ENCODE measurements around the gene CDH13.

Gene CDH13

DNA sequence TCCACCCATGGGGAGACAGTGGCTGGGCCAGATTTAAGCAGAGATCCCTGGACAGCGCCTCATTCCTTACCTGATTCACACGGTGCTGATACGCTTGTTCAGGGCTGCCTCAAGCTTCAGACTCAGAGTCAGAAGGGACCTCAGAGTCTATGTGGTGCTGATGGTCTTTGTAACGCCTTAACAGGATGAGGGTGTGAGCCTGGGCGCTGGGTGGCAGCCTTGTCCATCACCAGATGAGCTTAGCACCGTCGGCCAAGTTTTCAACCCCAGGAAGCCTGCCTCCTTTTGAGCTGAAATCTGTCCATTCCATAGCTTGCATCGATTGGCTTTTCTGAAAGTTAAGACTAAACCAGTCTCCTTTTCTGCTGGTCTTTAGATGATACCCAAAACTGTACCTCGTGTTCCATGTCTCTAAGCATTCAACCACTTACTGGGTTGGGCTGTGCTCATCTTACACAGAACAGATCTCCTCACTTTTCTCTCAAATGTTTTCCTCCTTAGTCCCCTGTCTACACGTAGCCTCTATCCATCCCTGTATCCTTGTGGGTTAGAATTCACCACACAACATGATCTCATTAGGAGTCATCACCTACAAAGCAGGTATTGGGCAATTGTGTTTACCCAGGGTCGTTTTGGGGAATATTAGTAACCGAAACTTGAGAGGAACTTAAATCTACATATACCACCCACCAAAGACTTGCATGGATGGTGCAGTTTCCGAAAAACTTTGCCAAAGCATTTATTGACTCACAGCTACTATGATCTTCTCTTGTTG is 573.4 kb downstream of the CDH13 start:
- peak; percentile 30 for DNase-seq

DNA sequence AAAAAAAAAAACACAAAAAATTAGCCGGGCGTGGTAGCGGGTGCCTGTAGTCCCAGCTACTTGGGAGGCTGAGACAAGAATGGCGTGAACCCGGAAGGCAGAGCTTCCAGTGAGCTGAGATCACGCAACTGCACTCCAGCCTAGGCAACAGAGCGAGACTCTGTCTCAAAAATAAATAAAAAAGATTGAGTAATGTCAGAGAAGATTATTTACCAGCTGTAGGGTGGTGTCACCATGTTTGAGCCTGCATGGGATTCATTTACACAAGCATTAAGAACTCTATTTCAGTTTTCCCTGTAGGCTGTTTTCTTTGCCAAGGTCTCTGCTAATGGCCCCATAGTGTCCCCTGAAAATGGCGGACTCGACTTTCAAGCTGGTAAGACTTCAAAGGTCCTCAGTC is 575.0 kb downstream of the CDH13 start:
- no peak for DNase-seq

DNA sequence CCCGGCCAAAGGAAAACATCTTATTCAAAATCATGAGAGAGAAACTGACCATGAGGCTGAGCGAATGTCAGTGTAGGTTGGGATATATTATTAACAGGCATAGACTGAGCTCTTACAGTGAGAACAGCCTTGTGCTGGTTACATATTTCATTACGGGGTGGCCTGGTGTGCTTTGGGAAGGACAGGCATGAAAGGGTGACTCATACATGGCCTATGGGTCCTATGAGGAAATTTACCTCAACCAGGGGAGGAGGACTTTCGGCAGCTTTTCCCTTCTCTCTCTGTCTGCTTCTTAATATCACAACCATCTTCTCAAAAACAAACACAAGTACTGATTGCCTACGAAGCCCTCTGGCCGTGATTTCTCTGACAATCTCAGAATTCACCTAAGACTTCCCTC is 579.1 kb downstream of the CDH13 start:
- no peak for DNase-seq

DNA sequence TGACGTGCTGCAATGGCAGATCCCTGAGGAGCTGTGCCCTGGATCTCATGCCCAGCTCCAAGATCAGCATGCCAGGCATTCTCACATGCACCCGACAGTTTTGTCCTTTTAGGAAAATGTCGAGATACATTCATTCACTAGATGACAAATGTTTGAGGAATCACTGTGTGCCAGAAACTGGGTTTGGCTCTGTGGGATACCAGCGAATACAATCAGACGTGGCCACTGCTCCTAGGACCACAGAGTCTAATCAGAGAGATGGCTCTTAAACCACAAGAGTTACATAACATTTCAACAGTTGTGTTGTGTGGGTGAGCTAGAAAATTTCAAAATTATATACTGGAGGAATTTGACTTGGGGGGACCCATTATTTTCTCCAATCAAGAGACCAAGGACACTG is 579.7 kb downstream of the CDH13 start:
- DNase-seq, result no peak

DNA sequence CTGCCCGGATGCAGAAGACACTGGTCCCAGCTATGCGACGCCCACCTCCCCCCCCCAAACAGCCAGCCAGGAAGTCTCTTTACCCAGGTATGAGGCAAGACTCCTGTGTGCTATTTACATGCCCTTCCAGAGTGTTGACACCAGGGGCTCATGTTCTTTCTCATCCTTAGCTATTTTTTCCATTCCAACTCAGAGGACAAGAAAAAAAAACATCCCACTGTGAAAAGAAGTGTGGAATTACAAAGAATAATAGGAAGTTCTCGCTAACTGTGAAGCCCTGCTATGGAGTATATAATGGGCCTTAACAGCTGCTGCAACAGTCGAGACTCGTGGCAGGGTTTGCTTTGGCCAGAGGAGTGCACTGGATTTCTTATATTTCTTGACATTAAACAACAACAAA is 584.9 kb downstream of the CDH13 start:
- DNase-seq, result no peak

DNA sequence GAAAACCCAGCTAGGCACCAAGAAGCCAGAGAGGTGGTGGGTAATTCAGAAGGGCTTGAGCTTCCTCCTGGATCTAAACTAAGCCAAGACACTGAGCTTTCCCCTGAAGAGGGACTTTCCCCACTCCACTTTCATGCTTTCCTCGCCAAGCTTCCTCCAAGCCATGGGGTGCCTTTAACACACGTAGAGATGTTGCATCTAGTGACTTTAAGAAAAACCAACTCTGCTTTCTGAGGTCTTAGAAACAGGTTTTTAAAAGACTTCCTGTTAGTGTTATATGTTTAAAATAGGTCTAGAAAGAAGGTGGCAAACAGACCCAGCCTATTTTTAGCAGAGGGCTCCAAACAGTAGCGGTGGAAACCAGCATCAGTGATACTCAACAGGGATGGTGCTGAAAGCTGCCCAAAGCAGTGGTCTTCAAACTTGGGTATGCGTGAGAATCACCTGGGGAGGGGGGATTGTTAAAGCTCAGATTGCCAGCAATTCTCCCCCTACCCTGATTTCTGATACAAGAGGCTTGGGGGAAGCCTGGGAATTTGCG is 585.6 kb downstream of the CDH13 start:
- DNase-seq, result no peak

DNA sequence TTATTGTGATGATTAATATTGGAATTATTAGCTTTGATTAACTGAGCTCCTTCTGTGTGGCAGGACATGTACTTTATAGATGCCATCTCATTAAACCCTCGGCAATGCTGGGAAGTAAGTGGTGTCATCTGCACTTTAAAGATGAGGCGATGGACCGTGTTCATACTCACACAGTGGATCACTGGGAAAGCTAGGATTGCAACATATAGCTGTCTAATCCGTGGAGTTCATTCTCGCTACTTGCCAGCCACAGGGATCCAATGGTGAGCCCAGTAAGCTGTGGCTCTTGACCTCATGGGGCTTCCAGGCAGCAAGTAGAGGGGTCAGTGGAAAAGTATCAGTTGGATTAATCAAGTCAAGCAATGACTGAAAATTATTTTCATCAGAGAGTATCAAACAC is 587.9 kb downstream of the CDH13 start:
- no peak for DNase-seq

DNA sequence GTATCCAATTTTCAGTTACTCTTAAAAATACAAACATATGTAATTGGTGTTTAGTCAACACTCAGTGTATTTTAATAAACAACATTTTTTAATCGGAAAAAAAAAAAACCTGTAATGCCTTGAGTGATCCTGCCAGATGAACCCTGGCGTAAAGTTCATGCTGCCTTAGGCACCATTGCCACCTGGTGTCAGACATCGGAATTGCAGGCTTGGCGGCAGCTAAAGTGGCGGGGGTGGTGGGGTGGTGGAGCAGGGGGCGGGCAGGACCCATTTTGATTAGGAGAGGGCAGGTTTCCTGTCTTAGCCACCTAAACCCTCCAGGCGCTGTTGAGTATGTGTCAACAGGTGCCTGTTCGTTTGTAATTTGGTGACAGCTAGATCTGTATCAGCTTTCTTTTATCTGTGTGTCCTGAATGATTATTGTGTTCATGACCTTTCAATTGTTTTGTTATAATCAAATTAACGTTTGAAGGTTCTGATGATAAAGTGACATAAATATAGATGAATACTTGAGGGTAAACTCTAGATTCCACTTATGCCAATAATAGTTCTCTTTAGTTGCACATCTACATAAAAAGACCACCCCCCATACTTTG is 588.7 kb downstream of the CDH13 start:
- DNase-seq, result peak; percentile 47

DNA sequence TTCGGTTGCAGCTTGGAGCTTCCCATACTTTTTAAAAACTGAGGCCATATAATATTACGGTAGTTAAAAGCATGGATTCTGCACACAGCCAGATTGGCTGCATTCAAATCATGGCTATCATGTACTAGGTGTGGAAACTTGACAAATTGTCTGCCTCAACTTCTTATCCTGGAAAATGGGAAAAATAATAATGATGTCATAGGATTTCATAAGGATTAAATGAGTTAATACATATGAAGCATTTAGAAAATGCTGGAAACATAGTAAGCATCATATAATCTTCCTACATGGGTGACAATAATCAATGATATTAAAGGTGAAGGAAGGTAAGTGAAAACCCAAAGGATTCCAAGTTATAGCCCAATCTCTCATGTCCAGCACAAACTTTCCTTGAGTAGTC is 592.5 kb downstream of the CDH13 start:
- DNase-seq, result no peak

DNA sequence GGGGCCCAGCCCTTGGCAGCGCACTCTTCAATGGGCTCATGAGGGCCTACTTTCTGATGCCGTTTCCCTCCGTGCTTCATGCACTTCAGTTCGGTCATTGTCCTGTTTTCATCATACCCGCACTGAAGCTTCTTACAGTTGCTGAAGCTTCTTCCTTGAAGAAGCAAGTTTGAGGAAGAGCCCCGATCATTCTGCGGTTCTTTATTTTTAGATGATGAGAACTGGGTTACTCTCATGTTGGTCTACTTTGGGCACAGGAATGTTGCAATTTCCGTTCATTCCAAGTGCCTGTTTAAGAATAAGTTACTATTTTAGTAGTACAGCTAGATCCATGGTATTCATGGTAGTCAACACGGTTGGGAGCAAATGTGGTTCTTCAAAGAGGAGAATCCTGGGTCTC is 593.3 kb downstream of the CDH13 start:
- DNase-seq, result no peak

DNA sequence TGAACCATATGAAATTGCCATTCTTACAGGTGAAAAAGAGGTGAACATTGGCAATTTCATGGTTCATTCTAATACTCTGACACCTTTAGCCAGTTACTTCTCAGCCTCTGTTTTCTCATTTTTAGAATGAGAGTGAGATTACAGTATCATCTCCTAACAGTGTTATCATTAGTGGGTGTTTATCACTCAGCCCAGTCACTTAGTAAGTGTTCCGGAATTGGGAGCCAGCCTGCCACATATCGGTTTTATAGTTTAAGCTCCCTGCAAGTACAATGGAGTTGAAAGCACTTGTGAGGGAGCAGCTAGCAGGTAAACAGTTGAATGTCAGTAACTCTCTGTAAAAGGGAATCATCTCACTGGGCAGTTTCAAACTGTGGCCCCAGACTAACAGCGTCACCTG is 597.9 kb downstream of the CDH13 start:
- no peak for DNase-seq

DNA sequence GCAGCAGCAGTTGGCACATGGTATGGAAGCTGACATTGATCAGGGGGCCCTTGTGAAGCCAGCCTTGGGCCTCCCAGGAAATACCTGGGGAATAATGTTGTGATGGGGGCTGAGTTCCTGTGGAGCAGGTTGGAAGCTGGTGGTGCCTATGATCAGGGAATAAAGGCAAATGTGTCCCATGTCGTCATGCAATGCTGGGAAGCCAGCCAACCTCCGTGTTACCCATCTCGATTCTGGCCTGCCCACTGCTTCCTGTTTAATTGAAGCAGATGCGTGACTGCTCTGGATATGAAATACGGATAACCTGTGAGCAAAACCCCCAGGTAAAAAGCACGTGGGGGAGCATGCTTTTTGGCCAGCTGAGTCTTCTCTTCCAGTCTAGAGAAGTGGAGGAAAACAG is 600.6 kb downstream of the CDH13 start:
- no peak for DNase-seq

DNA sequence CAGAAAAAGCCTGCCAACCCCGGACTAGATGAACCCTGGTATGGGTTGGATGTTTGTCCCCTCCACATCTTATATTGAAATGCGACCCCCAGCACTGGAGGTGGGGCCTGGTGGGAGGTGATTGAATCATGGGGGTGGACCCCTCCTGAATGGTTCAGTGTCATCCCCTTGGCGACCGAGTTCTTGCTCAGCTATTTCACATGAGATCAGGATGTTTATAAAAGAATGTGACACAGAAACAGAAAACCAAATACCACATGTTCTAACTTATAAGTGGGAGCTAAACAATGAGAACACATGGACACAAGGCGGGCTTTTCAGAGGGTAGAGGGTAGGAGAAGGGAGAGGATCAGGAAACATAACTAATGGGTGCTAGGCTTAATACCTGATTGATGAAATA is 605.0 kb downstream of the CDH13 start:
- peak; percentile 38 for DNase-seq

DNA sequence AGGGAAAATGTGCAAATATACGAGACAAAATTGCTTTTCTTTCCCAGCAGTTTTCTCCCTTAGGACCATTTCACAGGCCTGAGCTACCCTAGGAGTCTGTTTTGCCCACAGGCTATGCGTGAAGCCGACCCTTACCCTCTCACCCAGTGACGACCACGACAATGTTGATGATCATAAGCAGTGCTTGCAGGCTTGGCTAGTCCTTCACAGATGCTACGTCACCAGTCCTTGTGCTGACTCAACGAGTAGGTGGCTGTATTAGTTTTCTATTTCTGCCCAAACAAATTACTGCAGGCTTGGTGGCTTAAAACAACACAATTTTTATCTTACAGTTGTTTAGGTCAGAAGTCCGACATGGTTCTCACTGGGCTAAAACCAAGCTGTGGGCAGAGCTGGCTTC is 606.4 kb downstream of the CDH13 start:
- DNase-seq, result no peak

DNA sequence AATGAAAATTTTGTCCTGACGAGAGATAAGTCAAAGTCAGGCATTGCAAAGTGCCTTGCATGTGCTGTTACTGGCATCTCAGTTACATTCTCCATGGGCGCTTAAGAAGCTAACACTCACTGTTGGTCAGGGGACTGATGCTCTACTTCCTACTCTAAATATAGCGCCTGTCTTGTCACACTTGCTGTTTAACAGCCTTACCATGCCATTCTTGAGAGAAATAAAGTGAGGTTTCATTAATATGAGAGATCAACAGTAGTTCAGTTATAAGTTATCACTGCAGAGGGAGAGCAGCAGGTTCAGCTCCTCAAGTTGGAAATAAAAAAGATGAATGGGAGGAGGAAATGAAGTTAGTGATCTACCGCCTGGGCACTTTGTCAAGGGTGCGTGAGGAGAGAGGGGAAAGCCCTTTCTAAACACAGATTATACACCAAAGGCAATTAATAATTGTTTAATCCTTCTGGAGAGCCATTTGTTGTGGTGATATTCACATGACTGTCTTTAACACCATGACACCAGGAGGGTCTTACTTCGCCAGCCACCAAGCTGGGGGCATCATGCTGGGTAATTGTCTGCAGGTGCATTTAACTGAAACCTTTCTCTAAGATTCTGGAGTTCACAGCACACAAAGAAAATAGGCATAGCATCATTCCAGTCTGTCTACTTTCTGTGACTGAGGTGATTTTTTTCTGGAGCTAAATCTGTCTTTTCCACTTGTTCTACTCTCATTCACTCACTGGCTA is 612.4 kb downstream of the CDH13 start:
- no peak for DNase-seq

DNA sequence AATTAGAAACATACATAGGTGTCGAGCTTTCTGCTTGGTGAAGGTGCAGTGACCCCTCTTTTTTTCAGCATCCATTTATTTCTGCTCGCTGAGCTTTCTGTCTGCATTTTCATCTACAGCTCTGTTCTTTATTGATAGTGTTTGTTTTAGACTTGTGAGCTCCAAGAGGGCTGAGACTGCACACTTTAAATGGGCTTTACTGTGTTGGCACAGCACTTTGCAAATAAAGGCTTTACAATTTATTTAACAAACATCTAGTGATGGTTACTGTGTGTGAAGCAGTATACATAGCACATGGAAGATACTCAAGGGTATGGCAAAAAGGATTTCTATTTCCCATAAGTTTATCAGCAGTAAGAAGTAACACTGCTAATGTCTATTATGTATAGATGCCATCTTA is 617.3 kb downstream of the CDH13 start:
- DNase-seq, result no peak

DNA sequence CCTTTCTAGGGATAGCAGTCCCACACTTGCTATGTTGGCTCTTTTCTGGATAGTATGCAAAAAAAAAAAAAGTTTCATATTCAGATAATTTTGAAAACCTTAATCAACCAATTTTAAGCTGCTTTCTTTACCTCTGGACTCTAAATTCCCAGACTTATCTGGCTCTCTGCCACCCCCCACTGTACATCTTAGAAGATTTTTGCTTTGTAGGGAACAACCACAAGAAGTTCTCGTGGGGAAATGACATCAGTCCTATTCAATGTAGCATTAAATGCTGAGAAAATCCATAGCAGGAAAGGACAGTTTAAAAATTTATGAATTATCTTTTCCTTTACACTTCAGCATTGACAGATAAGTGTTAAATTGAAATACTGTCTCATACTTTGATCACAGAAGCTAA is 618.3 kb downstream of the CDH13 start:
- peak; percentile 71 for DNase-seq

DNA sequence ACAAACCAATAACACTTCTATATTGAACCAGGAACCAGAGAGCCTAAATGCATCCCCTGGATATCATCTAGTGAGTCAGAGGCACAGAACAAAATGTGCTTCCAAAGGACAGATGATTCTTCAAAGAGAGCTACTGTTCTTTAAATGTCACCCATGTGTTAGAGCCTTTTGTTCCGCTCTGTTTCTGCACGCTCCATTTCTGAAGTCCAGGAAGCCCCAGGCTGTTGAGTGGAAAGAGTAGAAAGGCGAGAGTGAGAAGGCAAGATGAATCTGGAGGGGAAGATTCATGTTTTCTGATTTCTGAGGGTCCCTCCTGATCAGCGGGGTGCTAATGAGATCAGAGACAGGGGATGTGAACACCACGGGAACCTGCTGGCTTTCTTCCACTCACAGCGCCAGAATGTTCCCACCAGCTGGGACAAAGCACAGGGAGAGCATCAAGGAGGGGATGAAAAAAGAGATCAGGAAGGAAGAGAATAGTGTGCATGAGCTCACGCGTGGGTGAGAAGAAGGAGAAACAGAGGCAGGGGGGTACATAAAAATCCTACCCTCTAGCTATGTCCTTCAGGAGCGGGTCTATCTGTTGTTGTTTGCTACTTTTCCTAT is 621.1 kb downstream of the CDH13 start:
- no peak for DNase-seq

DNA sequence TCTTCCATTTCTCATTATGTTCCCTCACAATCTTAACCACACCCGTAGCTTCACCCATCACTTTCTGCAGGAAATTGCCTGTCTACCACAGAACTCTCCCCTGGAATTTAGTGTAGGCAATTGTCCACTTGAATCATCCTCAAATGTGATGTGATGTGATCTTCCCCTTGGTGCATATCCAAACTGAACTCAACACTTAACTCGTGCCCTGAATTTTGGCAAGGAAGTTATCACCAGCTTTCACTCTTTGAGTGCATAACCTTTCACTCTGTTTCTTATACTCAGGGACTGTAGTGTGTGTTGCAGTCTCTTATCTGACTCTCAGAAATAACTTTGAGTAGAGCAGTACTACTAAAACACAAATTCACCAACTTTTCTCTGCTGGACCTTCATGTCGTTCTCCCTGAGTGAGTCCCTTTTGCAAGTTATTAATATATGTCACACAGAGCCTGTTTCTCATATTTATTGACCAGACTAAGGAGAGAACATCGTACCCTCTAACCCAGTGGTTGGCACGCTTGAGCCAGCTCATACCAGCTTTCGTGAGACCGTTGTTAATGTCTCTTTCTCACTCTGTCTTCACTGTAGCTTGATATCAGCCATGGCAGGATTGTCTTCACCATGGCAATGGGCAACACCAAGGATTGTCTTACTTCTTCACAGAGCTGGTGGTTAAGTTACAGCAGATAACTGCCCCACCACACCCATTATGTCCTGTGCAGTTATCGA is 622.1 kb downstream of the CDH13 start:
- peak; percentile 34 for DNase-seq

DNA sequence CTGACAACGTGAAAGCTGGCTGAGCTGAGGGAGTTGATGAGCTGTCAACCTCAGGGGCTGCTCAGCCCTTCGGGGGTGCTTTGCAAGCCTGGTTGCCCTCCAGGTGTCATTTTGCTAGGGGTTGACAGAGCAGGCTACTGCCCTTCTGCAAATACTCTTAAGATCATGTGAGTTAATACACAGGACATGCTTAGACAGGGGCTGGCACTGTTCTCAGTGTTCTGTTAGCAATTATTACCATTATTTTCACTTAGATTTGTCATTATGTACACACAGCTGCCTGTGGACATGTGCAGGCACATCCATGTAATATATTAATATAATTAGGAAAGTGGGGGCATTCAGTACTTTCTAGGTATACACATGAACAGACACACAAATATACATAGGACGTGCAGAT is 626.8 kb downstream of the CDH13 start:
- no peak for DNase-seq

DNA sequence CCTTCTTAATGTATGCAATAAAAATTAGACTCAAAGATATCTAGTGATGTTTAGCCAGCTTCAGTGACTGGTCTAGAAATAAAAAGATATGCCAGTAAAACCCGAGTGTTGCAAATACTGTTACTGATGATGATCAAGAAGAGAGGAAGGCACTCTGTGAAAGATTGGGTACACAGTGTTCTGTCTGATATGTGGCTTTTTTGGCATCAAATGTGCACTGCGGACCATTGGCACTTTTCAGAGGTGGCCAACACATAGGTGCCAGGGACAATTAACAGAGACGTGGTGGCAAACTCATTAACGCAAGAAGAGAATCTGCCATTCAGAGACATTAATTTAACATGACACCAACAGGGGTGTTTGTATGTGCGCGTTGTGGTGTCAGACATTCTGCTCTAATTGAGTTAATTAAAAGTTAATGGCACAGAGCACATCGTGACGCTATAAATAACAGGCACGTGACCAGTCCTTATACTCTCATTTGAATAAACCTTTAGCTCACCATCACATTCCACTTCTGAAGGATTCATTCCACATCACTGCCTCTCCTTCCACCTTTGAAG is 631.7 kb downstream of the CDH13 start:
- no peak for DNase-seq

DNA sequence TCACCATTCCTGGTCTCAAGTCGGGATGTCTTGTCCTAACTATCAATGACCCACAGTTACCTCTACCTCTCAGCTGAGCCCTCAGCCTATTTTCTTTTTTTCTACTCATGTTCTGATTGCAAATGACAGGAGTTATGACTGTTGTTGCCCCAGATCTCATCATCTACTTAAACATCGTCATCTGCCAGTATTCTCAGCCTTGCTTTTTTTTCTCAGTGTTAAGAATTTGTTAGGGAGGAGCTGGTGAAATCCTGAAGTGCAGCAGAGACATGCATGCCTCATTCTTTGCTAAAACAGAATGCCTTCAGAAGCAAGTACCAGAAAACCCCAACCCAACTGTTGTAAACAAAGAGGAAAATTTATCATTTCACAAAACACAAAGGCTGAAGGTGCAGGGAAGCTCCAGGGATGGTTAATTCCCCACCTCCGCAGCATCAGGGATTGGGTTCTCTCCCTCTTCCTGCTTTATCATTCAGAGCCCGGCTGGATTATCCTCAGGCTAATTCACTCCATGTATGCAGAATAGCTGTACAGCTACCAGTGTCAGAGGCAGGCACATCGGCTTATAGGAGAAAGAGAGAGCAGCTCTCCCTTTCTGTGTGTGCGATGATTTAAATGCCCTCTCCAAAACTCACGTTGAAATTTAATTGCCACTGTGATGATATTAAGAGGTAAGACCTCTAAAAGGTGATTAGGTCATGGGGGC is 640.2 kb downstream of the CDH13 start:
- DNase-seq, result no peak
